NCI-H2171 (cell line): ENCODE results near the gene CCDC117.

Experiments used
- DNase-seq: peaks from one replicate; lab custom pipeline; 2025; lab: John Stamatoyannopoulos, UW

The CCDC117 gene

GRCh38 chr22:28830441-28830840, 57.9 kb downstream of the CCDC117 start:
- DNase-seq: no peak

GRCh38 chr22:28831140-28832072, 58.9 kb downstream of the CCDC117 start:
- no peak for DNase-seq

- no peak for DNase-seq
Observed at GRCh38 chr22:28832731-28833130, 60.2 kb downstream of the CCDC117 start.

- no peak for DNase-seq
Observed at GRCh38 chr22:28833276-28833923, 60.9 kb downstream of the CCDC117 start.

GRCh38 chr22:28835630-28836189, 63.2 kb downstream of the CCDC117 start:
- DNase-seq: no peak

- no peak for DNase-seq
Observed at GRCh38 chr22:28837640-28838039, 65.1 kb downstream of the CCDC117 start.
